GDM1 (cell line): ENCODE measurements around the gene AP2A2.
A peak's percentile ranks its signal among the peaks of the same experiment; 100 is the strongest.

Source experiments
- DNase-seq: peaks from one replicate; lab custom pipeline; 2025; lab: John Stamatoyannopoulos, UW

Gene AP2A2

GRCh38 chr11:898540-899190, 27.0 kb upstream of the AP2A2 start:
- DNase-seq = no peak

- no peak for DNase-seq
These were observed 25.9 kb upstream of the AP2A2 start for GRCh38 chr11:899724-900123.

- DNase-seq = no peak
These were observed 25.1 kb upstream of the AP2A2 start for GRCh38 chr11:900545-900944.

GRCh38 chr11:901452-902061, 24.1 kb upstream of the AP2A2 start:
- DNase-seq = no peak

GRCh38 chr11:904380-904779, 21.3 kb upstream of the AP2A2 start:
- DNase-seq = no peak

- DNase-seq = no peak
These were observed 19.7 kb upstream of the AP2A2 start for GRCh38 chr11:905952-906351.

GRCh38 chr11:907668-908067, 18.0 kb upstream of the AP2A2 start:
- no peak for DNase-seq

GRCh38 chr11:908273-908672, 17.4 kb upstream of the AP2A2 start:
- no peak for DNase-seq

GRCh38 chr11:909406-909805, 16.3 kb upstream of the AP2A2 start:
- no peak for DNase-seq

- DNase-seq = no peak
These were observed 15.6 kb upstream of the AP2A2 start for GRCh38 chr11:910044-910588.

GRCh38 chr11:910589-911030, 15.1 kb upstream of the AP2A2 start, which contains the start of gene CHID1:
Gene CHID1, minus strand, starts transcription at chr11:910810. Its CDS starts 5,994 bp downstream, at chr11:904816.
- peak; percentile 77 for DNase-seq

- no peak for DNase-seq
These were observed 14.4 kb upstream of the AP2A2 start for GRCh38 chr11:911031-911889.

- DNase-seq = no peak
These were observed 13.8 kb upstream of the AP2A2 start for GRCh38 chr11:911890-912219.

GRCh38 chr11:912266-912665, 13.4 kb upstream of the AP2A2 start:
- DNase-seq = no peak

GRCh38 chr11:913043-913442, 12.6 kb upstream of the AP2A2 start:
- no peak for DNase-seq

GRCh38 chr11:914204-914603, 11.5 kb upstream of the AP2A2 start:
- DNase-seq = no peak

GRCh38 chr11:914747-915501, 10.7 kb upstream of the AP2A2 start:
- DNase-seq = no peak

- no peak for DNase-seq
These were observed 8.2 kb upstream of the AP2A2 start for GRCh38 chr11:917426-917825.

GRCh38 chr11:921921-922678, 3.6 kb upstream of the AP2A2 start:
- no peak for DNase-seq

- no peak for DNase-seq
These were observed 1.8 kb upstream of the AP2A2 start for GRCh38 chr11:923691-924405.
